ENCODE measurements around the gene FLYWCH2.

The FLYWCH2 gene

DNA sequence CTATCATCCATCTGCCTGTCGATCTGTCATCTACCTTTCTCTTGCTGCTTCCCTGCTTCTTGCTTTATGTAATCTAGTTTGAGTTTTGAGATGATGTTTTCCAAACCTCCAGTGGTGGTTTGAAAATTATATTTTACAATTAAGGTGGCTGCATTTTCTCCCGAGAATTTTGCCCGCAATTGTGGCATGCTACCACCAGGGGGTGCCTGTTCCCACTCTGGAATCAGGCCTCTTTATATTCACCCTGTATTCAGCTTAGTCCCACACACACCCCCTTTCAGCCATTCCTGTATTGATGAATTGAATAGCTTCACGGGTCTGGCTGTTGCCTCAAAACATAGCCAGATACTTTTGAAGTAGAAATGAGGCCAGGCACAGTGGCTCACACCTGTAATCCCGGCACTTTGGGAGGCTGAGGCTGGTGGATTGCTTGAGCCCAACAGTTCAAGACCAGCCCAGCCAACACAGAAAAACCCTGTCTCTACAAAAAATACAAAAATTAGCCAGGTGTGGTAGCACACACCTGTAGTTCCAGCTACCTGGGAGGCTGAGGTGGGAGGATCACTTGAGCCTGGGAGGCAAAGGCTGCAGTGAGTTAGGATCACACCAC is 28.2 kb upstream of the FLYWCH2 start:
- DNase-seq: no peak

DNA sequence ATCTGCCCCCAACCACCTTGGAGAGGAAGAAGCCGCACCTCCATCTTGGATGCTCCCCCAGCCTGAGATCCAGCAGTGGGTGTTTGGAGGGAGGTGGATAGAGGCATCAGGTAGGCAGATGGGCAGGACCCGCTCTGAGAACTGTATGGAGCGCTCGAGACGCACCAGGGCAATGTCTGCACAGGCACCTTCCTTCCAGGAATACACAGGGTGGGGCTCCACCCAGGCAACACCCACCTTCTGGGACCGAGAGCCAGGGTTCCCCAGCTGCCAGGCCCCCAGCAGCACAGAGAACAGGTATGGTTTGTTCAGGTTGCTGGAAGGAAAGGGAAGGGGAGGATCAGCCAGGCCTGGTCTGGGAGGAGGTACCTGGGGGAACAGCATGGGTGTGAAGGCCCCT is 27.5 kb upstream of the FLYWCH2 start:
- no peak for DNase-seq

- no peak for DNase-seq
Observed at GRCh38 chr16:2856061-2856670, 26.8 kb upstream of the FLYWCH2 start.

DNA sequence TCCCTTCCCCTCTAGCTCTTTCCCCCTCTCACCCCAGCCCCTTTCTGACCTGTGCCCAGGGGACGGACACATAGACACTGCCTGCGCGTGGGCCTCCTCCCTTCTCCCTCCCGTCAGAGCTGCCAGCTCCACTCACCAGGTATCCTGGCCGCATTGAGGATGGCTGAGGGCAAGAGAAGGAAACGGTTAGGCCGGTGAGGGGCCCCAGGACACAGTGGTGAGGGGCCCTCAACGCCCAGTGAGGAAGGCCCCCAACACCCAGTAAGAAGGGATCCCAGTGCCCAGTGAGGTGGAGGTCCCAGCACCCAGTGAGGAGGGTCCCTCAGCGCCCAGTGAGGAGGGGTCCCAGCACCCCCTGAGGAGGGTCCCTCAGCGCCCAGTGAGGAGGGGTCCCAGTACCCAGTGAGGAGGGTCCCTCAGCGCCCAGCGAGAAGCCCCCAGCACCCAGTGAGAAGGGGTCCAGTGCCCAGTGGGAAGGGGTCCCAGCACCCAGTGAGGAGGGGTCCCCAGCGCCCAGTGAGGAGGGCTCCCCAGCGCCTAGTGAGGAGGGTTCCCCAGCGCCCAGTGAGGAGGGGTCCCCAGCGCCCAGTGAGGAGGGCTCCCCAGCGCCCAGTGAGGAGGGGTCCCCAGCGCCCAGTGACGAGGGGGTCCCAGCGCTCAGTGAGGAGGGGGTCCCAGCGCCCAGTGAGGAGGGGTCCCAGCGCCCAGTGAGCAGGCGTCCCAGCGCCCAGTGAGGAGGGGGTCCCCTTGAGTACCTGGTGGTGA is 26.1 kb upstream of the FLYWCH2 start:
- no peak for DNase-seq

- no peak for DNase-seq
Observed at GRCh38 chr16:2857451-2858244, 25.4 kb upstream of the FLYWCH2 start, which contains the start of gene PRSS22. PRSS22 (minus strand) TSS chr16:2858170; CDS start chr16:2858104, 66 bp downstream.

DNA sequence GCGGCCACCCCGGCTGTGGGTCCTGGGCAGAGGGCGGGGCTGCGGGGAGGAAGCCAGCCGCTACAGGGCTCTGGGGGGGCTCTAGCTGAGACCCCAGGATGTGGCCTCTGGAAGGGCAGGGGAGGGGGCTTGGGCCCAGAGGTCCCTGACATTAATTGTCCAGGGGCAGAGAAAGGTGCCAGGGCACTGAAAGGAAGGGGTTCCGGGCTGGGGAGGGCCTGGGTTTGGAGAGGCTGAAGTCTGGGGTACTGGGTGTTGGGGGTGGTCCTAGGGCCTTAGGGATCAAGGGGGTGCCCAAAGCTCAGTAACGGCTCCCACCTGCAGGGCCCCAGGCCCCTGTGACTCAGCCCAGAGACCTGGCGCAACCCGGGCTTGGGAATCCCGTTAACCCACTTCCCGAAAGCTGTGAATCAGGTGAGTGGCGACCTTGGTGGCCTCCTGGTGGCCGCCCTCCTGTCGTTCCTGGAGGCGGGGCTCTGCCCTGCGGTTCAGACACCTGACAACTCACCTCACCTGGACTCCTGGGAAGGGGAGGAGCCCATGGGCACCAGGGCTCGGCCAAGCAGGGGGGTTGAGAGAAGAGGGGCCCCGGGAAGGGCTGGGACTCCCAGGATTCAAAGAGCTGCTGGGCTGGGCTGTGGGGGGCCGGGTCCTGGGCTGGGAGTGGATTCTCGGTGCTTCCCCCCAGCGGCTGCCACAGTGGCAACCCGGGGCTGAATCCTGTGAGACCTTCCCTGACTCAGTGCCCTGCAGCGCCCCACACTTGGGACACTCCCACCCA is 24.6 kb upstream of the FLYWCH2 start:
- DNase-seq: no peak

DNA sequence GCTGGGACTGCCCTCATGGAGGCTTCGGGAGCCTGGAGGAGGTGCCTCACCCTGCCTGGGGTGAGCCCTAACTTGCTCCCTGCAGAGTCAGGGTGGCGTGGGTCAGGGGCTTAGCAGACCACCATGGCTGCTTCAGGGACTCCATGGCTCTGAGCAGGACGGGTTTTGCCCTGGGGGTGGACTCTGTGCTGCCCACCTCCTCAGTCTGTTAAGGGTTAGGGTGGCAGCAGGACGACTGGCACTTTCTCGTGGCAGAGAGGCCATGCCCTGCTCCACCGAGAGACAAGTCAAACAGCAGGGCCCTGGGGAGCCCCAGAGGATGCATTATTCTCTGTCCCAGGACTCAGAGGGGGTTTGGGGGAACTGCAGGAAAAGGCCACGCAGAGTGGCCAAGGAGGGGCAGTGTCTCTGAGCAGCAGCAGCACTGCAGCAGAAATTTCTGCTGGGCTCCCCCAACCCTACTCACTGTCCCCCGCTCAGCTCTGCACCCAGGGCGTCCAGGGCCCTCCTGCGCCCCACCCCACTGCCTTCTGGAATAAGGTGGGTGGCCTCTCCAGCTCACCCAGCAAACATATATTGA is 23.2 kb upstream of the FLYWCH2 start:
- DNase-seq: no peak

DNA sequence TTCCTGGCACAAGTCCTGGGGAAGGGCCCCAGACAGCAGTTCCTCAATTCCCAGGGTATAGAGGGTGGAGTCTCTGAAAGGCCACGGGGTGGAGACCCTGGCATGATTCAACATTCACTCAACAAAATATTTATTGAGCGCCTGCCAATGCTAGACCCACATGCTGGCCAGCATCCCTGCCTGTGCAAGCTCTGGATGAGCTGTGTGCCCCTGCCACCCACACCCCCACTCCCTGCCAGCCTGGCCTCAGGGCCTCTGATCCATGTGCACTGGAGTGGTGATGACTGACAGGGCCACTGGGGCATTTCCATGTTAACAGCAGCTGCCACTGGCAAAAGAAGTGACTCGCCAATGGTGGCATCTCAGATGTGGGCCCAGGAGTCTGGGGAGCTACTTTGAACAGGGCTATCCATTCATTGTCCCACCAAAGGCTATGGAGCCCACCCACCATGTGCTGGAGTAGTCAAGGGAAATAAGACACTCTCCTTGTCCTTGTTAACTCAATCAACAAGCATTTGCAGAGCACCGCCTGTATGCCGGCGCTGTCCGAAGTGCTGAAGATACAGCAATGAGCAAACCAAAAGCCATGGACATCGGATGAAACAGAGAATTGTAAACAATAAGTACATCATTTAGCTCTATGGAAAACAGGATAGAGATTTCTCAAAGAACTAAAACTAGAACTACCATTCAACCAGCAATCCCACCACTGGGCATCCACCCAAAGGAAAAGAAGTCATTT is 22.0 kb upstream of the FLYWCH2 start:
- DNase-seq: no peak

DNA sequence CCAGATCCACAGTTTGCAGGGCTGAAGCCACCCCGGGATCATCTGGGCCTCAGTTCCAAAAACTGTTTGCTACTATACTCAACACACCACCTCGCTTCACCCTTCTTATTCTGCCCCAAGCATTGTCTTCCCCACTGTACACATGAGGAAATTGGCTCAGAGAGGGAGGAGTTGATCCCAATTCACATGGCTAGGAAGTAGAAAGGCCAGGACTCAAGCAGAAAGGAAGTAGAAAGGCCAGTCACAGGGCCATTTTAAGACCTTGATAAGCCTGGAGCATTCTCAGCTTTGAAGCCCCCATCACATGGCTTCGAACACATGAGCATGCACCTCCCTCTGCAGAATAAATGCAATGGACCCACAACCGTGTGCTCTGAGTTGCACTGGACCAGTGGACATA is 17.4 kb upstream of the FLYWCH2 start:
- no peak for DNase-seq

GRCh38 chr16:2866431-2866830 is 16.6 kb upstream of the FLYWCH2 start:
- no peak for DNase-seq

DNA sequence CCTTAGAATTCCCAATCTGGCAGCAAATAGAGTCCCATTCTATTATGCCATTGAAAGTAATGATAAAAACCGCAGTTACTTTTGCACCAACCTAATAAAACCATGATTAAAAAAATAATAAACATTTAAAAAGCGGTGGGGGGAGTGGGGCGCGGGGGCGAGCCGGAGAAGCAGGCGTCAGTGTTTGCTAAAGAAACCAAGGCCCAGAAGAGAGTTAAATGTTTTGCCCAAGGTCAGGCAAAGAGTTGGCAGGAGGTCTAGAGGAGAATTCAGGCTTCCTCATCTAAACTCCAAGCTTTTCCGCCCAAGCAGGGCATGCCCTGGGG is 15.4 kb upstream of the FLYWCH2 start:
- no peak for DNase-seq

DNA sequence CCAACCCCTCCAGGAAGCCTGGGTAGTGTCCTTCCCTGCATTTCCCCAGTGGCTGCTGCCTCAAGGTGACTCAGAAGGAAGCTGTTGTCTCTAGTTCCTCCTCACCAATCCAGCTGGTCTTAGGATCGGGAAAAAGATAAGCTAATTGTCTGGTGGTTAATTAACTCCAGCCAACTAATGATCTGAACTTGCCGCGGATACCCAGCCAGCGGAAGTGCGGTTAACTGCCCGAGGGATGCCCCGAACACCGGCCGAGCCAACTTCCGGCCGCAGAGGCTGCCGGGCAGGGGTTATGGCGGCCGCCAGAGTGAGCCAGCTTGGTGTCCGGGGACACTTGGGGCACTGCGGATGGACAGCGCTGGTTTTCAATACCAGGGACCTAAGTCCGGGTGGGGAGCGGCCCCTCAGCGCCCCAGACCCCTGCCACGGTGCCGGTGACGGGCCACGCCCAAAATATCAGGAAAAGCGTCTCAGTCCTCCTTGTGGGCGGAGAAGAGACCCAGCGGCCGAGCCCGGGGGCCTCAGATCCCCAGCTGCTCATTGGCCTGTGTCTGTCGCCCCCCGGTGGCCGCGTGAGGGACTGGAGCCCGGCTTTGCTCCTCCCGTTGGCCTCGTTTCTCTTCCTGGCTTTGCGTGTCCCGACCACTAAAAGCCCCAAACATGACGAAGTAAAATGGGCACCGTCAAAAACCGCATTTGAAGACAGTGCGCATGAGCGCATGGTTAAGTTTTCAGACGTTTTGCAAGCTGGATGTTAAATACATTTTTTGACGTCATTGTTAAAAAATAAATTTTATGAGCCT is 14.8 kb upstream of the FLYWCH2 start:
- DNase-seq: peak; percentile 90

DNA sequence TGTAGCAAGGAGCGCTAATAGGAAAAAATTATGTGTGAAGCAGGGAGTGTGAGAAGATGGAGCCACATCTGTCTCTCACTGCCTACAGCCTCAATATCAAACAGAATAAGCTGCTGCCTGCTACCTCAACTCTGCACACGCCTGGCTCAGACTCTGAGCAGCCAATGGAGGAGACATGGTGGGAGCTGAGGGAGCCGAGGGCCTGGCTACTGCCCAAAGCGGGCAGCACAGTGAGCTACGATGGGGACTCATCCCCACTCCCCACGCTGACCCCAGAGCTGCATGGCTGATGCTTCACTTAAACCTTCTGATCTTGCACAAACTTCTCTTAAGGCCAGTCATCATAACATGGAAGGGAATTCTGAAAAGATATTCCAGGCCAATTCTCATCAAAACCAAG is 11.1 kb upstream of the FLYWCH2 start:
- no peak for DNase-seq

DNA sequence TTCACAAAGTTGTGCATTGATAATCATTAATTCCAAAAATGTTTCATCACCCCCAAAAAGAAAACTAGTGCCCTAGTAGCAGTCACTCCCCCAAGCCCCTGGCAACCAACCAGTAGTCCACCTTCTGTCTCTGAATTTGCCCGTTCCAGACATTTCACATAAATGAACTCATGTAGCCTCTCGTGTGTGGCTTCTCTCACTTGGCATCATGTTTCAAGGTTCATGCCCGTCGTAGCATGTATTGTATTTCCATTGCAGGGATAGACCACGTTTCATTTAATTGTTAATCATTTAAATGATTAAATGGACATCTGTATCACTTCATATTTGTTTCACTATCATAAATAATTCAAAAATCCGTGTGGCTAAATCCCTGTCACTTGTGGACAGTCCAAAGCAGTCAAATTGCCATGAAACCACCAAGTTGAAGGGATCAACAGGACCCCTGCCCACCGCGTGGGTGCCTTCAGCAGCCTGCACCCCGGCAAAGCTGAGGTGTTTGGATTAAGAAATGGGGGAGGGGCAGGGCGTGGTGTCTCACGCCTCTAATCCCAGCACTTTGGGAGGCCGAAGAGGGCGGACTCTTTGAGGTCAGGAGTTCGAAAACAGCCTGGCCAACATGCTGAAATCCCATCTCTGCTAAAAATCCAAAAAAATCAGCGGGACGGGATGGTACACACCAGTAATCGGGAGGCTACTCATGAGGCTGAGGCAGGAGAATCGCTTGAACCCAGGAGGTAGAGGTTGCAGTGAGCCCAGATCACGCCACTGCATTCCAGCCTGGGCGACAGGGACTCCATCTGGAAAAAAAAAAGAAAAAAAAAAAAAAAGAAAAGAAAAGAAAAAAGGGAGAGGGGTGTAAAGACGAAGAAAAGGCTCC is 8.7 kb upstream of the FLYWCH2 start:
- DNase-seq: no peak

GRCh38 chr16:2874912-2875362 is 8.1 kb upstream of the FLYWCH2 start:
- DNase-seq: peak; percentile 42 to 48

GRCh38 chr16:2879854-2880508 is 3.0 kb upstream of the FLYWCH2 start:
- no peak for DNase-seq

- DNase-seq: no peak
Observed at GRCh38 chr16:2881783-2882649, 999 bp upstream of the FLYWCH2 start.

DNA sequence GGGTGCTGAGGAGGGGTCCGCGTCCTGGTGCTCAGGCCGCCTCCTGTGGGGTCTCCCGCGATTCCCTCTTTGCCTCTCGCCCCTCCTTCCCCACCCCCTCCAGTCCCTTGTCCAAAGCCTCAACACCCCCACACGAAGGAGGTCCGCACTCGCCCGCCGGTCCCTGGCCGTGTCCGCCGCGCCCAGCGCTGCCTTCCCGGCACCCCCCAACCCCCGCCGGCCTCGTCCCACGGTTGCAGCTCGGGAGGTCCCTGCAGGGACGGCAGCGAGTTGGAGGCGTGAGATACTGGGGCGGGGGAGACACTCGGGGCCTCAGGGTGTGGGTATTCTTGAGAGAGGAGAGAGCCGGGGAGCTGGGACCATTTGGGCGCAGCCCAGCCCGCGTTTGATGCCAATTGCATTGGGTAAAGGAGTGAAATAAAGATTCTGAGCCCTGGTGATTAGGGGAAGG is 468 bp downstream of the FLYWCH2 start:
- no peak for DNase-seq

All from activated CD4-positive, alpha-beta T cell treated with anti-CD3 and anti-CD28 coated beads, Interleukin-2, amount 50 U/mL, for 4 hours (primary cell).